GF-D8 (cell line): ENCODE data around the gene TRIM54.
"Not testable (repeated sequence)": the region's sequence is repeated elsewhere in the genome, so short reads cannot be mapped to it uniquely, and the experiment has no call there.

ENCODE experiments used
- DNase-seq: peaks from one replicate; lab custom pipeline; 2025; lab: John Stamatoyannopoulos, UW

The TRIM54 gene

GRCh38 chr2:27313882-27314645 lies 31.8 kb downstream of the TRIM54 start:
- DNase-seq: no peak

GRCh38 chr2:27314709-27315108 lies 32.5 kb downstream of the TRIM54 start:
- DNase-seq: no peak

- DNase-seq: no peak
Measured at GRCh38 chr2:27315122-27315521, 32.9 kb downstream of the TRIM54 start.

- no peak for DNase-seq
Measured at GRCh38 chr2:27316655-27317412, 34.6 kb downstream of the TRIM54 start.

DNA sequence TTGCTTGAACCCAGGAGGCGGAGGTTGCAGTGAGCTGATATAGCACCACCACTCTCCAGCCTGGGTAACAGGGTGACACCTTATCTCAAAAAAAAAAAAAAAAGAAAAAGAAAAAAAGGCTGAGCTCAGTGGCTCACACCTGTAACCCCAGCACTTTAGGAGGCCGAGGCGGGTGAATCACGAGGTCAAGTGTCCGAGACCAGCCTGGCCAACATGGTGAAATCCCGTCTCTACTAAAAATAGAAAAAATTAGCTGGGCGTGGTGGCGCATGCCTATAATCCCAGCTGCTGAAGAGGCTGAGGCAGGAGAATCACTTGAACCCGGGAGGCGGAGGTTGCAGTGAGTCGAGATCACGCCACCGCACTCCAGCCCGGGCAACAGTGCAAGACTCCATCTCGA lies 37.6 kb downstream of the TRIM54 start:
- not testable (repeated sequence) for DNase-seq

DNA sequence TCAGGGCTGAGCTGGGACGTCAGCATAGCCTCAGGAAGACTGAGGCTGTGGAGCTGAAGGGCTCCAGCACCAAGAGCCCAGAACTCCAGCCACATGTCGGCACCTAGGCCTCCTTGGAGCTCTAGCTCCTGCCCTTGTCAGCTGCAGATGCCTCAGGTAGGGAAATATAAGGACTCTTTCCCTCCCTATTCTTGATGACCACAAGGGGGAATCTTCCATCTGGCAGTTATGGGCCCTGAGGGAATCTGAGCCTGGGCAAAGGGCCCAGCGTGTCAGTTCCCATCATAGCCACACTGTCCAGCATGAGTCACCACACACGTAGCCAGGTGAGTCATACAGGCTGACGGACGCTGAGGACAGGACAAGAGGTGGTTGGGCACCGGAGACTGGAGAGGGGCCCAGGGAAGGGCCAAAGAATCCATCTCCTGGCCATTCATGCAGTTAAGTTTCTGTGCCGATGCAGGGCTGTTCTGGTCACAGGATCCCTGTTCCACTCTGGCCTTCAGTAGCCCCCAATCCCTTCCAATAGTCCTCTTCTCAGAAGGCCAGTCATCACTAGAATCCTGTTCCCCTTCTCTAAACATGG lies 38.8 kb downstream of the TRIM54 start:
- DNase-seq: no peak

DNA sequence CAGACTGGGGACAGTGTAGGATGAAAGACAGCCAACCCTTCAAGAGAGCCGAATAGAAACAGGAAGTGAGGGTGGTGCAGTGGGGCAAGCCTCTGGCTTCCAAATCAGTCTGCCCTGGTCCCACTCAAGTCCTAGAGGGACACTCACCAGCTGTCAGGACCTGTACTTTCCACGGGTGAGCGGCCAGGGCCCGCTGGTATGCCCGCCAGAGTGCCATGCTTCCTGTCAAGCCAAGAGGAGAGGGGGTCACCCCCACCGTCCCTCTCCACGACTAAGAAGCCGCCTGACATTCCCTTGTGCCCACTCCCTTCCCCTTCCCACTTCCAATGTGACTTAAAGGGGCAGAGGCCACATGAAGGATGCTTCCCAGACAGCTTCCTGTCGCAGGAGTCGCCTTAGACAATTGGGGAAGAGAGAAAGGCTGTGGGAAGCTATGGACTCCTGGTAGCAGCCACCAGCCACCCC lies 40.1 kb downstream of the TRIM54 start:
- no peak for DNase-seq

DNA sequence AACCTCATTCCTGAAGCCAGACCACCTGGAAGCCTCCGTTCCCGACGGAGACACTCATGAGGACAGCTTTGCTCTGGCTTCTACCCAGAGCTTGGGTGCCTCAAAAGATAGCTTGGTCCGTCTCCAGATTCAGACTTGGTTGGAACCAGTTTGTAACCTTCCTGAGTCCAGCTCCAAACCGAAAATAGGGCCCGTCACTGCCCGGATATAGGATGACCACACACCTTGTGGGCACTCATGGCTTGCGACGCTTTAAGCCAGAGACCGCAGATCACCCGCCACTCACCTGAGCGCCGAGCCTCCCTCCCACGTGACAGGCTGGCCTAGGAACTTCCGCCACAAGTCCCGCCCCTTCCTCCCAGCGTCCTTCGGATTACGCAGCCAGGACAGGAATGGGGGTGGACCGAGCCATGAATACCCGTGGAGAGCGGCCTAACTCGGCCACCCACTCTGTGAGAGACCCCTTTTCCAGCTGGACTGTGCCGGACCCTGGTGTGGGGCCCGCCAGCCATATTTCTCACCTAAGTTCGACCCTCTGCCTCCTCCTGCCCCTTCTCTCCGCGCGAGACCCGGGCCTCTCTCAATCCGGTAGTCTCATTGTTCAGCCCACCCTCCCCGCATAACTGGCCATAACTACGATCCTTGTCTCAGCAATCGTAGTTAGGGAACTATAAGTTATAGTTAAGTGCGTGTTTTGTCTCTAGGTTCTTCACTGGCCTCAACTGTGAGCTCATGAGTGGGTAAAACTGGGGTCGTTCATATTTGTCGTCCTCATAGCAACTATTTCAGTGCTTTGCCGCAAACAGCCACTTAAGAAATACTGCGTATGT lies 40.8 kb downstream of the TRIM54 start, which contains the start of gene MPV17:
TSS of gene MPV17 (minus strand) at position 332 of the 830 bp plus-strand sequence. CDS start 580 bp downstream, outside the sequence.
- peak; percentile 67 for DNase-seq

- no peak for DNase-seq
Measured at GRCh38 chr2:27323596-27324285, 41.5 kb downstream of the TRIM54 start.

- peak; percentile 14 for DNase-seq
Measured at GRCh38 chr2:27324720-27325119, 42.5 kb downstream of the TRIM54 start.

DNA sequence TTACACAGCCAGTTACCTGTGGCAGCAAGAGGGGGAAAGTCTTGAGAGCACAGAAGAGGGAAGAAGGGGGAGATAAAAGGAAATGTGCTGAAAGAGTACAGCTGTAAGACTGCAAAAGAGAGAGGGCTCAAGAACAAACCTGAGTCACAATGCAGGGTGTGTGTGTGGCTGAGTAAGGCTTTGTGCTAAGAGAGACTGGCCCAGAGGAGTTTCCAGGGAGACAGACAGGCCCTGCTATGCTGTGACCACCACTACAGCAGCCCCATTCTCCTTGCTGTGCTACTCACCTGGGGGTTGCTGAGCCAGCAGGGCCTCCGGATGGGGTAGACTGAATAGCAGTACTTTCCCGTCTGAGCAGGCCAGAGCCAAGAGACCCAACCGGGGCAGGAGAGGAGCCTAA lies 53.1 kb downstream of the TRIM54 start:
- DNase-seq: no peak

DNA sequence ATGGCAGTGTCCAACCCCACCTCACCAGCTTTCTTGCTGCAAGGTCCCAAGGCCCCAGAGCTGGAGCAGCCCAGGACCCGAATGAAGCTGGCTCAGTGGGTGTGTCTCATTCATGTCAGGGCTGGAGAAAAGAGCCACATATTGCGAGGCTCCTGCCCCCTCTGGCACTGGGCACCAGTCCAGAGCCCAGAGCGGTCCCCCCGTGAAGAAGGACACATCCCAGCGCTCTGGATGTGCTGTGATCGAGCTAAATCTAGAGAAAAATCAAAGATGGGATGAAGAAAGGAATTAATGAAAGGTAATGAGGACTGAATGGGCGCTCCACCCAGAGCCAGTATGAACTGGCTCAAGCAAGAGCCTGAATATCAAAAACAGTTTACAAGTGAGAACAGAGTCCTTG lies 53.9 kb downstream of the TRIM54 start:
- DNase-seq: no peak

DNA sequence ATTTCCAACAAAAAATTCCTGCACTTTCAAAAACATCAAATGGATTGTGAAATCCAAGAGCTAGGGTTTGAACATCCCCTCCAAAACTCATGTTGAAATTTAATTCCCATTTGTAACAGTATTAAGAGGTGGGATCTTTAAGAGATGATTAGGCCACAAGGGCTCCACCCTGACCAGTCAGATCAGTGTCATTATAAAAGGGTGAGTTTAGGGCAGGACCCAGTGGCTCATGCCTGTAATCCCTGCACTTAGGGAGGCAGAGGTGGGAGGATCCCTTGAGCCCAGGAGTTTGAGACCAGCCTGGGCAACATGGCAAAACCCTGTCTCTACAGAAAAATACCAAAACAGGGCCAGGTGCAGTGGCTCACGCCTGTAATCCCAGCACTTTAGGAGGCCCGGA lies 65.4 kb downstream of the TRIM54 start:
- DNase-seq: no peak

DNA sequence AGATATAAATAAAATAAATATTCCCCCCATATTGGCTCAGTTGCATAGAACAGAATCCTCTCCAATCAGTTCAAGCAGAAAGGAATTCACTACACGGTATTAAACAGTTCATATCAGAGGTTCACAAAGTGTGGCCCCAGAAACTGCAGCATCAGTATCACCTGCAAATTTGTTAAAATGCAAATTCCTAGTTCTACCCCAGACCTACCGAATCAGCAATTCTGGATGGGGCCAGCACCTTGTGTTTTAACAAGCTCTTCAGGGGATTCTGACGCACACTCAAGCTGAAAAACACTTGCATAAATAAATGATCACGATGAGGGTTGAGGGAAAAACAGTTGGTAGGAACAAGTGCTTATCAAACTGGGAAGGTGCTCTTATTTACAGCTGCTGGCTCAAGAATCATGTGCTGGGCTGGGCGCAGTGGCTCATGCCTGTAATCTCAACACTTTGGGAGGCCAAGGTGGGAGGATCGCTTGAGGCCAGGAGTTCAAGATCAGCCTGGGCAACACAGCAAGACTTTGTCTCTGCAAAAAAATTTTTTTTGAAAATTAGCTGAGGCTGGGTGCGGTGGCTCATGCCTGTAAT lies 68.0 kb downstream of the TRIM54 start:
- no peak for DNase-seq

GRCh38 chr2:27351802-27352598 lies 69.8 kb downstream of the TRIM54 start:
- no peak for DNase-seq

DNA sequence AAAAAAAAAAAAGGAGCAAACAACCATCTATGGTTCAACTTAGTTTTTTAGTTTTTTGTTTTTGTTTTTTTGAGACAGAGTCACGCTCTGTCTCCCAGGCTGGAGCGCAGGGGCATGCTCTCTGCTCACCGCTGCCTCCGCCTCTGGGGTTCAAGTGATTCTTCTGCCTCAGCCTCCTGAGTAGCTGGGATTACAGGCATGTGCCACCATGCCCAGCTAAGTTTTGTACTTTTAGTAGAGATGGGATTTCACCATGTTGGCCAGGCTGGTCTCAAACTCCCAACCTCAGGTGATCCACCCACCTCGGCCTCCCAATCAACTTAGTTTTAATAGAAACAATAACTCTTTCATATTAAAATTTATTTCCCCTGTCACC lies 71.1 kb downstream of the TRIM54 start:
- DNase-seq: not testable (repeated sequence)

GRCh38 chr2:27353762-27354596 lies 71.8 kb downstream of the TRIM54 start:
- DNase-seq: peak; percentile 48

GRCh38 chr2:27354597-27354927 lies 72.3 kb downstream of the TRIM54 start:
- no peak for DNase-seq

GRCh38 chr2:27356056-27356381 lies 73.8 kb downstream of the TRIM54 start:
- peak; percentile 70 for DNase-seq
